ENCODE measurements around the gene RTP5. TPM values are rescaled to one million over a fixed set of nuclear protein-coding genes. Genes with fewer than 3 reads are reported as not detected.

RTP5 gene
- total RNA-seq, 2 donors from 2014 or later, result 0.12 TPM; not detected in 1

- ATAC-seq (peak; percentile 2 to 23), DNase-seq (peak; percentile 52)
- intact Hi-C loops (cut with DNase I), result no loop called here
These were observed 14.9 kb upstream of the RTP5 start for GRCh38 chr2:241854342-241855244.

- peak; percentile 21 for DNase-seq
- intact Hi-C loops (cut with DNase I), result no loop called here
- no peak for ATAC-seq
These were observed 14.2 kb upstream of the RTP5 start for GRCh38 chr2:241855245-241855887.

DNA sequence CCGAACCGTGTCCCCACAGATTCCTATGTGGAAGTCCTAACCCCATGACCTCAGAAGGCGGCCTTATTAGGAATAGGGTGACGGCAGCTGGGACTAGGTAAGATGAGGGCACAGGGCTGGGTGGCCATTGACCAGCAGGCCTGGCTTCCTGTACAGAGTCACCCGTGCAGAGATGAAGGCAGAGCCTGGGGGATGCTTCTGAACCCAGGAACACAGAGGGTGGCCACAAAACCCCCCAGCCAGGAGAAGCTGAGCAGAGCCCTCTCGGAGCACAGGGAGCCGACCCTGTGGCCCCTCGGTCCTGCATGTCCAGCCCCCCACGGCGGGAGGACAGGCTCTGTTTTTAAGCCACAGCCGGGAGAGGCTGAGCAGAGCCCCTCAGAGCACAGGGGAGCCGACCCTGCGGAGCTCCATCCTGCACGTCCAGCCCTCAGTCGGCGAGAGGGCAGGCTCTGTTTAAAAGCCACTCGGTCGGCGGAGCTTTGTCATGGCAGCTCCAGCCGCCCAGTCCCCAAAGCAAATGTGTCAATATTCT is 13.6 kb upstream of the RTP5 start:
- peak; percentile 21 for DNase-seq
- intact Hi-C loops (cut with DNase I), result no loop called here
- ATAC-seq, result no peak

DNA sequence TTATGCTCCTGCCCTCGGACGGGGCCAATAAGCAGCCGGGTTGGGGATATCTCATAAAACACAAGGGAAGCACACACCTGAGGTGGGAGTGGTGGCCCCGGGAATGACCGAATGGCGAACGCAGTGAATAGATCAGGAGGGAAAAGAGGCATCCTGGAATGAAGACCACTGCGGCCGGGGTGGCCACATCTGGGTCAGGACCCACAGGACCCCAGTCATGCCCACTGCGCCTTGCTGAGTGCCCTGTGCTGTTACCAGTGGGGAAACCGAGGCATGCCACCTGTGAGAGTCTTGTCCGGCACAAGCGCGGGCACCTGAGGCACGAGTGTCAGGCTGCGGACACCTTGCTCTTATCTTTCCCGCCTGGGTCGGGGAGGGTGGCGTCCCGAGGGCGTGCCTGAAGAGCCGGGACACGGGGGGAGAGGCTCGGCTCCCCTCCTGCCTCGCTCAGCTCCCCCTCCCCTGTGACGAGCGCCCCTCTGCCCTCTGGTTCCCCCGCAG is 12.4 kb upstream of the RTP5 start:
- intact Hi-C loops (cut with DNase I), result no loop called here
- ATAC-seq (no peak), DNase-seq (peak; percentile 18)

- ATAC-seq, result no peak
- DNase-seq, result peak; percentile 20
- intact Hi-C loops (cut with DNase I), result no loop called here
These were observed 11.9 kb upstream of the RTP5 start for GRCh38 chr2:241857572-241858121.

DNA sequence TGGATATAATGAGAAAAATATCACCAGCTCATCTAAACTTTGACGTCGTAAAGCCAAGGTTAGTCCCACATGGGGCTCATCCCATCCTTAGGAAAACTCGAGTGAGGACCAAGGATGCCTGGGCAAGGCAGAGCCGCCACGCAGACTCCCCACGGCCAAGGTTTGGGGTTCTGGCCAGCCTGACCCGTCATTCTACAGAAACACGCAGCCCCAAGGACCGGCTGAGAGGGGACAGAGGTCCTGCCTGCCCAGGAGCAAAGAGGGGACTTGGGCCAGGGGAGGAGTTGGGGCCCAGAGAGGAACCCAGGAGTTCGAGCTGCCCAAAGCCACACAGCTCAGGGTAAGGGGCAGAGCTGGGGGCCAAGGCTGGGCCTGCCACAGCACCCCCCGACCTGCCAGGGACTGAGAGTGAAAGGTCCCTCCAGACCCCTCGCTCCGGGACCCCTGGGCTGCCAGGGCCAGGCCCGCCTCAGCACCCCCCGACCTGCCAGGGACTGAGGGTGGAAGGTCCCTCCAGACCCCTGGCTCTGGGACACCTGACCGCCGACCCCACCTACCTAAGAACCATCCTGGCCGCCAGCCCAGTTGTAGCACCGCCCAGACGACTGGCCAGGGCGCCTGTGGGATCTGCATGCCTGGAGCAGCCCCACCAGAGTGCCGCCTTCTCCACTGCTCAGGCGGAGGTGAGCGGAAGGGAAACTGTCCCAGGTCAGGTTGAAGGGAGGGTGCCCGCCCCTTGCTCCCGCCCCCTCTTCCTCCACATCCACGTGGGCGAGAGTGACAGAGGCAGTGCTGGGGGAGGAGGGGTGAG is 11.1 kb upstream of the RTP5 start, which contains the start of gene PDCD1:
Gene PDCD1 (minus strand): TSS at position 689 of the 811 bp plus-strand sequence. CDS start 56 bp downstream, at position 633.
- intact Hi-C loops (cut with DNase I), result no loop called here
- peak; percentile 10 to 29 for ATAC-seq
- DNase-seq, result peak; percentile 50

- intact Hi-C loops (cut with DNase I), result no loop called here
- DNase-seq, result no peak
- peak in 1 of 2 donors; percentile 1 for ATAC-seq
These were observed 10.5 kb upstream of the RTP5 start for GRCh38 chr2:241859017-241859435.

DNA sequence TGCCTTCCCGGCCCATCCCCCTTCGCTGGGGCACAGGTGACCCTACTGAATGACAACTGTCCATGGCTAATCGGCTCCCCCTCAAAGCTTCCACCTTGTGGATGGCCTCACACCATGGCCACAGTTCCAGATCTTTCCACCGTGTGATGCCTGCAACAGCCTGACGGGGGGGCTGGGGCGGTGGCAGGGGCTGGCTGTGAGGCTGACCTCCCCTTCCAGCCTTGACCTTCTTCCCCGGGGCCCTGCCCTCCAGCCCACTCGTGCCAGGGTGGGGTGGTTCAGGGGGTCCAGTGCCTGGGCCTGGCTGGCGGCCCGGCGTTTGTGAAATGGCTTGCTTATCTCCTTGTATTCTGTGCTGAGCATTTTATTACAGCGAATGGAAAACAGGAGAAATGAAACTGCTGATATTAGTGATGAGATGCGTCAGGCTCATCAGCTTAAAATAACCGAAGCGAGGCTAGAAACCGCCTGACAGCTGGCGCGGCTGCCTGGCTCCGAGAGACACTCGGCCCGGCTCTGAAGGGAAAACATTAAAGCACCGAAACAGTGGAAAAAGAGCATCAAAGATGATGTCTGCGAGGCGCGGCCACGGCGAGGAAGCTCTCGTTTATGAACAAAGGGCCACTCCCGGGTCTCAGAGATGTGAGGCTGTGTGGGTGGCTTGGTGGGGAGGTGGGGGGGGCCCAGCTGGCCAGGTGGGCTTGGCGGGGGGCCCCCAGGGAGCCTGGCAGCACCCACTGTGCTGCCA is 9.9 kb upstream of the RTP5 start:
- DNase-seq (peak; percentile 80), ATAC-seq (peak; percentile 66 to 72)
- intact Hi-C loops (cut with DNase I), result loop anchor here in 1 of 2 donors (5.0 kb wide), 1 partner anchor 122 kb away; no protein-coding TSS in a partner anchor

DNA sequence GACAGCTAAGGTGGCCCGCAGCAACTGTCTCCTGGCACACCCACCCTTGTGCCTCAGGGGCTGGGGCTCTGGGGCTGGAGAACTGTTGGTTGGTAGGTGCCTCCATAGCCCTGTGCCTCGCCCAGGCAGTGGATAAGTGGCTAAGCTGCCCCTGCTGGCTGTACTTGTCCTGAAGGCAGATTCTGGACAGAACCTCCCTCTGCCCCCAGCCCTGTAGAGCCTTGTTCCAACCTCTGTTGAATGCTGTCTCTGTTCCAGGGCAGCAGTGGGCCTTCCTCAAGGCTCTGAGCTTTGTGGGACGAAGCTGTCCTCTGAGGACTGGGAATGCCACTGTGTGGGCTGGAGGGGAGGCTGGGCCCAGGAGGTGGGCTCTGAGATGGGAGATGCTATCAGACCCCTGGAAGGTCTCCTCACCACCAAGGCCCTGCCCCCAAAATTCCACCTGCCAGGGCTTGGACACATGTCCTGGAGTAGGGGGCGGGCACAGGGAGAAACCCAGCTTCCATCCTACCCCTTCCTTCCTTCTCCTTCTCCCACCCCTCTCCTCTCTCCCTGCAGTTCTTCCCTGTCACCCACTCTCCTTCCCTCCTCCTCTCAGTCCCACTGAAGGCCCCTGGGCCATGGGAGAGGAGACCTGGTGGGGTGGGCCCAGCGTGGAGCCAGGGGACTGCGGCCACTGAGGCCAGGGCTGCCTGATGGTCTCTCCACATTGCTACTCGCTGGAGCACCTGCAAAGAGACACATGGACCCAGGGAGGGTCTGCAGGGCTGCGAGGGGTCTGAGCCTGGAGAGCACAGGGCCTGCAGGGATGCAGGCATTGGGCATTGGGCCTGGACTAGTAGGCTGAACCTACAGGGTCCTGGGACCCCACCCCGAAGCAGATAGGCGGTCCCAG is 9.1 kb upstream of the RTP5 start:
- intact Hi-C loops (cut with DNase I), result loop anchor here in 1 of 2 donors (5.0 kb wide), 1 partner anchor 123 kb away; no protein-coding TSS in a partner anchor
- ATAC-seq (peak; percentile 38 to 42), DNase-seq (peak; percentile 46)

DNA sequence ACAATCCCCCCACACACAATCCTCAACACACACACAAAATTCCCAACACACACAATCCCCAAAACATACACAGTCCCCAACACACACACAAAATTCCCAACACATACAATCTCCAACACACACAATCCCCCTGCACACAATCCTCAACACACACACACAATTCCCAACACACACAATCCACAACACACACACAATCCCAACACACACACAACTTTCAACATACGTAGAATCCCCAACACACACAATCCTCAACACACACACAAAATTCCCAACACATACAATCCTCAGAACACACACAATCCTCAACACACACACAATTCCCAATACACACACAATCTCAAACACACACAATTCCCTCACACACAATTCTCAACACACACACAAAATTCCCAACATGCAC is 8.3 kb upstream of the RTP5 start:
- DNase-seq (no peak), ATAC-seq (no peak)
- intact Hi-C loops (cut with DNase I), result loop anchor here in 1 of 2 donors (5.0 kb wide), 1 partner anchor 124 kb away; no protein-coding TSS in a partner anchor

DNA sequence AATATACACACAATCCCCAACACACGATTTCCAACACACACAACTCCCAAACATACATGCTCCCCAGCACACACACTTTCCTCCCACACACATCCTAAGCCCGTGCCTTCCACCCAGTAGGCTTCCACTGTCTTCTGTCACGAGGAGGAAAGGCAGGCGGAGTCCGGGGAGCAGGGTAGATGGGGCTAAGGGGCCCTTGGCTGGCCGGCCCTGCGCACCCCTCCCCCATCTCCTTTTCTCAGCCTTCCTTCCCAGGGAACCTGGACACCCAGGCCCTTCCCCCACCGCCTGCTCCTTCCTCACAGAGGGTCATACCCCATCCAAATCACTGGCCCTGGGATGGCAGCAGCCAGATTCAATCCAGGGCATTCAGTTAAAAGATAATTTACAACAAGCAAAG is 7.4 kb upstream of the RTP5 start:
- DNase-seq (no peak), ATAC-seq (no peak)
- intact Hi-C loops (cut with DNase I), result loop anchor here in 1 of 2 donors (5.0 kb wide), 1 partner anchor 125 kb away; no protein-coding TSS in a partner anchor

GRCh38 chr2:241862775-241863535 is 6.6 kb upstream of the RTP5 start:
- no peak for ATAC-seq
- intact Hi-C loops (cut with DNase I), result loop anchor here in 1 of 2 donors (5.0 kb wide), 1 partner anchor 126 kb away; no protein-coding TSS in a partner anchor
- no peak for DNase-seq

GRCh38 chr2:241863536-241863954 is 6.0 kb upstream of the RTP5 start:
- intact Hi-C loops (cut with DNase I), result loop anchor here in 1 of 2 donors (5.0 kb wide), 1 partner anchor 126 kb away; no protein-coding TSS in a partner anchor
- DNase-seq (peak; percentile 71), ATAC-seq (peak in 1 of 2 donors; percentile 2)

DNA sequence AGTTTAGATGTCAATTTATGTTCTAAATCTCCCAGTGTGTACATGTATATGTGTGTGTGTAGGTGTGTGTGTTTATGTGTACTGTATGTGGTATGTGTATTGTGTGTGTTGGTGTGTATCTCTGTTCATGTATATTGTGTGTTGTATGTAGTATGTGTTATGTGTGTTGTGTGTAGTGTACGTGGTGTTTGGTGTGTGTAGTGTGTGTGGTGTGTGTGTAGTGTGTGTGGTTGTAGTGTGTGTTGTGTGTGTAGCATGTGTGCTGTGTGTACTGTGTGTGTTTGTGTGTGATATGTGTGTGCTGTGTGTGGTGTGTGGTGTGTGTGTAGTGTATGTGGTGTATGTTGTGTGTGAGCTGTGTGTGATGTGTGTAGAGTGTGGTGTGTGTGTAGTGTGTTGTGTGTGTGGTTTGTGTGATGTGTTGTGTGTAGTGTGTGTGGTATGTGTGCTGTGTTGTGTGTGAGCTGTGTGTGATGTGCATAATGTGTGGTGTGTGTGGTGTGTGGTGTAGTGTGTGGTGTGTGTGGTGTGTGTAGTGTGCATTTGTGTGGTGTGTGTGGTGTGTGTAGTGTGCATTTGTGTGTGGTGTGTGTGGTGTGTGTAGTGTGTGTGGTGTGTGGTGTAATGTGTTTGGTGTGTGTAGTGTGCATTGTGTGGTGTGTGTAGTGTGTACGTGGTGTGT is 5.2 kb upstream of the RTP5 start:
- intact Hi-C loops (cut with DNase I), result loop anchor here in 1 of 2 donors (5.0 kb wide), 1 partner anchor 127 kb away; no protein-coding TSS in a partner anchor
- no peak for DNase-seq

GRCh38 chr2:241864850-241865213 is 4.7 kb upstream of the RTP5 start:
- no peak for ATAC-seq
- DNase-seq, result no peak
- intact Hi-C loops (cut with DNase I), result loop anchor here (5.0 kb wide), 1 partner anchor 128 kb away; no protein-coding TSS in a partner anchor

More for the DNA sequence above, 5.2 kb upstream of the RTP5 start:
- ATAC-seq, result no peak

Measured in left cardiac atrium (tissue), 4 donors.